Neural cell (in vitro differentiated cells): Measurements from ENCODE around the gene KLK10.

Experiments used
- CTCF ChIP-seq: fragments of 450-650 bp; IDR thresholded peaks from 2 replicates; pipeline ENCODE4 v1.5.1; 2014; ENCODE audit warnings: antibody characterized with exemption, mild to moderate bottlenecking, moderate library complexity; ENCODE audit not compliant: poor library complexity, severe bottlenecking
- EP300 ChIP-seq: fragments of 450-650 bp; conservative IDR thresholded peaks from 2 replicates; pipeline ENCODE4 v1.6.1; 2014; ENCODE audit warnings: antibody characterized with exemption, mild to moderate bottlenecking, moderate library complexity; ENCODE audit not compliant: poor library complexity, severe bottlenecking
- EZH2 ChIP-seq: fragments of 200-600, 300-800 bp; shearing (Covaris generic), sonication (generic); IDR thresholded peaks from 2 replicates; pipeline ENCODE4 v1.6.1; 2014; ENCODE audit warnings: antibody characterized with exemption, low read length, borderline replicate concordance, mild to moderate bottlenecking; ENCODE audit not compliant: insufficient read depth, poor library complexity, severe bottlenecking
- POLR2AphosphoS5 ChIP-seq: IDR thresholded peaks from 2 replicates; pipeline ENCODE4 v1.6.1; 2012
- TAF1 ChIP-seq: IDR thresholded peaks from 2 replicates; pipeline ENCODE4 v1.6.1; 2012; ENCODE audit warnings: low read depth

DNA sequence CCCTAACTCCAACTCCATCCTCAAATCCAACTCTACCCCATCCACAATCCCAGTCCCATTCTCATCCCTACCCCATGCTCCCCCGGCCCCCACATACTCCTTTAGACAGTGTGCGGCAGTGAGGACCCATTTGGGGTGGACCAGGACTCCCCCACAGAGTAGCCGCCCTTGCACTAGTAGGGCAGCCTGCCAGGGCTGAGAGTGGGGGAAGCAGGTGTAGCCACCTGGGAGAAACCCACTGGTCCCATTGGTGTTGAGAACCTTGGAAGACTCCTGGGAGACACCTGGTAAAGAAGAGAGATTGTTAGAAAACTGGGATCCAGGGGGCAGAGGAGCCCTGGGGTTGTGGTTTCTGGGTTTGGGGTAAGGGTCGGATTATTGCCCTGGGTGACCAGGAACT is 40.8 kb upstream of the KLK10 start:
- TF ChIP-seq CTCF (no peak), EZH2 (no peak), POLR2AphosphoS5 (no peak), EP300 (no peak), TAF1 (no peak)
